Sigmoid colon (tissue), 7 donors: ENCODE measurements around the gene HELZ2. TPM values are rescaled to one million over a fixed set of nuclear protein-coding genes. Genes with fewer than 3 reads are reported as not detected.

Experiments used
- DNase-seq: peaks from one replicate; pipeline ENCODE4 v3.0.0-alpha.2; 2019
- H3K27ac ChIP-seq, 4 donors: fragments of 200-600 bp; sonication (generic); one replicate each; pipeline ENCODE4 v1.5.1; 2016 to 2019; ENCODE audit warnings: mild to moderate bottlenecking in 1 of 4
- H3K27me3 ChIP-seq, 3 donors: fragments of 200-600 bp; sonication (generic); one replicate each; pipeline ENCODE4 v1.5.1; 2019; ENCODE audit warnings: mild to moderate bottlenecking in 1 of 3
- H3K36me3 ChIP-seq, 4 donors: fragments of 200-600 bp; sonication (generic); one replicate each; pipeline ENCODE4 v1.5.1; 2016 to 2019
- H3K4me1 ChIP-seq, 4 donors: fragments of 200-600 bp; sonication (generic); one replicate each; pipeline ENCODE4 v1.5.1; 2017 to 2019
- H3K4me3 ChIP-seq, 4 donors: fragments of 200-600 bp; sonication (generic); one replicate each; pipeline ENCODE4 v1.5.1; 2017 to 2019; ENCODE audit warnings: mild to moderate bottlenecking in 2 of 4, moderate library complexity in 1 of 4
- H3K9me3 ChIP-seq, 4 donors: fragments of 200-600 bp in 3 of 4; sonication (generic) in 3 of 4; one replicate each; pipeline versions ENCODE4 v1.5.1 to v1.6.1; 2013 to 2019
- EP300 ChIP-seq, 4 donors: sonication (generic); formaldehyde crosslinking; IDR thresholded peaks; one replicate each; pipeline ENCODE4 v1.6.1; 2017; ENCODE audit warnings: antibody characterized with exemption in 4 of 4
- POLR2A ChIP-seq, 2 donors: fragments of 450-650 bp; IDR thresholded peaks; one replicate each; pipeline ENCODE4 v1.6.1; 2016; ENCODE audit warnings: antibody characterized with exemption in 2 of 2, mild to moderate bottlenecking in 2 of 2, moderate library complexity in 2 of 2
- POLR2AphosphoS5 ChIP-seq, 4 donors: sonication (generic); formaldehyde crosslinking; IDR thresholded peaks; one replicate each; pipeline ENCODE4 v1.6.1; 2017; ENCODE audit warnings: antibody characterized with exemption in 4 of 4
- WGBS, 2 donors: extraction: QIAGEN DNeasy Blood & Tissue Kit; methylation state at CpG; one replicate each; pipeline ENCODE4 v1.1.7; 2013; 5-methylcytosine and 5-hydroxymethylcytosine counted together
- intact Hi-C: fragments of 100-400 bp; cut with DNase I; formaldehyde crosslinking; loops from one replicate; pipeline ENCODE4 v1.15.1; 2023
- polyA plus RNA-seq, 3 donors: library from polyadenylated mRNA; stranded (reverse); fragments of 200-250 nt; gene quantifications; one replicate each; pipeline ENCODE4 v1.2.3, GENCODE V29; 2013
- total RNA-seq, 4 donors: library from RNA; depleted of rRNA; stranded (reverse); fragments of >200 nt; gene quantifications; one replicate each; pipeline ENCODE4 v1.1.0, GENCODE V29; 2016
- TF ChIP-seq, protein P1 (sequence below), 4 experiments: fragments of 450-650 bp in 3 of 4; fragments of 200-600 bp in 1 of 4; IDR thresholded peaks; one replicate each; pipeline ENCODE4 v1.5.1; 2016 to 2019; ENCODE audit warnings: antibody characterized with exemption in 4 of 4, mild to moderate bottlenecking in 3 of 4, moderate library complexity in 2 of 4
- donor health status: healthy with polysubstance abuse.
- donor health status: Bipolar disorder and iron deficiency.
- donor health status: healthy.

Gene HELZ2
- total and polyA plus RNA-seq, 7 donors, result 1.2 to 48.1 (median 13.6) TPM

GRCh38 chr20:63619505-63619904, 45.5 kb upstream of the HELZ2 start:
- Histone ChIP-seq H3K27ac (no peak overlapping the region), H3K4me3 (no peak overlapping the region), H3K4me1 (no peaks in the 10 kb centered on the region), H3K36me3 (peaks cover 0 to 37% (median 19%) of the 10 kb centered on the region in 4 donors), H3K27me3 (no peaks in the 10 kb centered on the region), H3K9me3 (no peaks in the 10 kb centered on the region)
- TF ChIP-seq, protein P1, sequence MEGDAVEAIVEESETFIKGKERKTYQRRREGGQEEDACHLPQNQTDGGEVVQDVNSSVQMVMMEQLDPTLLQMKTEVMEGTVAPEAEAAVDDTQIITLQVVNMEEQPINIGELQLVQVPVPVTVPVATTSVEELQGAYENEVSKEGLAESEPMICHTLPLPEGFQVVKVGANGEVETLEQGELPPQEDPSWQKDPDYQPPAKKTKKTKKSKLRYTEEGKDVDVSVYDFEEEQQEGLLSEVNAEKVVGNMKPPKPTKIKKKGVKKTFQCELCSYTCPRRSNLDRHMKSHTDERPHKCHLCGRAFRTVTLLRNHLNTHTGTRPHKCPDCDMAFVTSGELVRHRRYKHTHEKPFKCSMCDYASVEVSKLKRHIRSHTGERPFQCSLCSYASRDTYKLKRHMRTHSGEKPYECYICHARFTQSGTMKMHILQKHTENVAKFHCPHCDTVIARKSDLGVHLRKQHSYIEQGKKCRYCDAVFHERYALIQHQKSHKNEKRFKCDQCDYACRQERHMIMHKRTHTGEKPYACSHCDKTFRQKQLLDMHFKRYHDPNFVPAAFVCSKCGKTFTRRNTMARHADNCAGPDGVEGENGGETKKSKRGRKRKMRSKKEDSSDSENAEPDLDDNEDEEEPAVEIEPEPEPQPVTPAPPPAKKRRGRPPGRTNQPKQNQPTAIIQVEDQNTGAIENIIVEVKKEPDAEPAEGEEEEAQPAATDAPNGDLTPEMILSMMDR (IDR thresholded peaks at IDR 0.05), result no peak
- no peak for TF ChIP-seq EP300 (IDR thresholded peaks at IDR 0.05)
- no peak for TF ChIP-seq POLR2A (IDR thresholded peaks at IDR 0.05)
- no peak for TF ChIP-seq POLR2AphosphoS5 (IDR thresholded peaks at IDR 0.05)
- 88 to 90% methylated on average over 13 of the region's 13 CpGs for WGBS, 2 donors
- intact Hi-C loops, result no loop called here
- no peak for DNase-seq

- WGBS, 2 donors, result 95 to 97% methylated on average over 16 of the region's 16 CpGs
- TF ChIP-seq EP300 (IDR thresholded peaks at IDR 0.05) (no peak), POLR2AphosphoS5 (IDR thresholded peaks at IDR 0.05) (no peak), POLR2A (IDR thresholded peaks at IDR 0.05) (no peak)
- TF ChIP-seq, protein P1 (IDR thresholded peaks at IDR 0.05), result no peak
- H3K27me3 ChIP-seq, result no peaks in the 10 kb centered on the region
- no peak overlapping the region for H3K4me3 ChIP-seq
- no peaks in the 10 kb centered on the region for H3K9me3 ChIP-seq
- intact Hi-C loops, result no loop called here
- H3K27ac ChIP-seq, result no peak overlapping the region
- no peak for DNase-seq
- no peaks in the 10 kb centered on the region for H3K4me1 ChIP-seq
- H3K36me3 ChIP-seq, result peaks cover 0 to 37% (median 19%) of the 10 kb centered on the region in 4 donors
Observed at GRCh38 chr20:63619086-63619485, 45.0 kb upstream of the HELZ2 start.

- TF ChIP-seq, protein P1 (IDR thresholded peaks at IDR 0.05), result no peak
- Histone ChIP-seq H3K36me3 (peaks cover 0 to 37% (median 19%) of the 10 kb centered on the region in 4 donors), H3K4me1 (no peaks in the 10 kb centered on the region), H3K9me3 (no peaks in the 10 kb centered on the region), H3K27ac (no peak overlapping the region), H3K4me3 (no peak overlapping the region), H3K27me3 (no peaks in the 10 kb centered on the region)
- intact Hi-C loops, result no loop called here
- DNase-seq, result no peak
- 88 to 90% methylated on average over 11 of the region's 11 CpGs for WGBS, 2 donors
Observed at GRCh38 chr20:63618291-63618980, 44.4 kb upstream of the HELZ2 start.

DNA sequence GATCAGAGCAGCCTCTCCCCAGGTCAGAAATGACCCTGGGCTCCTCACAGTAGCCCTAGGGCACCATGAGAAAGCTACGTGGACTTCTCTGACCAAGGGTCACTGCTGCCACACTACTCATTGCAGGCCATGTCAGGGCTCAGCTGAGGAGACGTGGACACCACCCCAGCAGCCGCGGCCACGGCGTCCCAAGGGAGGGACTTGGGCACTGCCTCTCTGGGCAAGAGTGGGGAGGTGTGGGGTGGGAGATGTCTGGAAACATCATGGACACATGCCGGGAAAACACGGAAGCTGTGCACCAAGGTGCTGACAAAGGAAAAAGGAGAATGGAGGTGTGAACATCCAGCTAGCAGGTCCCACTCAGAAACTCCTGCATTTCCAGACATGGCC, 43.8 kb upstream of the HELZ2 start:
- H3K9me3 ChIP-seq, result no peaks in the 10 kb centered on the region
- TF ChIP-seq EP300 (IDR thresholded peaks at IDR 0.05) (no peak), POLR2A (IDR thresholded peaks at IDR 0.05) (no peak), POLR2AphosphoS5 (IDR thresholded peaks at IDR 0.05) (no peak)
- TF ChIP-seq, protein P1 (IDR thresholded peaks at IDR 0.05), result no peak
- H3K4me1 ChIP-seq, result no peaks in the 10 kb centered on the region
- no peak for DNase-seq
- no peak overlapping the region for H3K27ac ChIP-seq
- H3K36me3 ChIP-seq, result peaks cover 0 to 37% (median 19%) of the 10 kb centered on the region in 4 donors
- no peak overlapping the region for H3K4me3 ChIP-seq
- 91 to 96% methylated on average over 8 of the region's 8 CpGs for WGBS, 2 donors
- intact Hi-C loops, result no loop called here
- no peaks in the 10 kb centered on the region for H3K27me3 ChIP-seq
